Type B pancreatic cell (in vitro differentiated cells): ENCODE measurements around the gene CKB. TPM values are rescaled to one million over a fixed set of nuclear protein-coding genes. Genes with fewer than 3 reads are reported as not detected.

Source experiments
- DNase-seq: peaks from one replicate; pipeline ENCODE4 v3.0.0; 2021; ENCODE audit warnings: mixed read lengths; ENCODE audit not compliant: unreplicated experiment; ENCODE audit errors: extremely low spot score
- H3K27ac Mint-ChIP-seq: 2 replicates; pipeline ENCODE4 v1.8.0; 2021; ENCODE audit warnings: mild to moderate bottlenecking, mixed read lengths
- H3K27me3 Mint-ChIP-seq: 2 replicates; pipeline ENCODE4 v1.8.0; 2021; ENCODE audit warnings: mixed read lengths
- H3K36me3 Mint-ChIP-seq: 2 replicates; pipeline ENCODE4 v1.8.0; 2021; ENCODE audit warnings: mixed read lengths
- H3K4me1 Mint-ChIP-seq: one replicate; pipeline ENCODE4 v1.8.0; 2021; ENCODE audit warnings: mixed read lengths; ENCODE audit not compliant: unreplicated experiment
- H3K4me3 Mint-ChIP-seq: 2 replicates; pipeline ENCODE4 v1.8.0; 2021; ENCODE audit warnings: mild to moderate bottlenecking, mixed read lengths
- H3K9me3 Mint-ChIP-seq: 2 replicates; pipeline ENCODE4 v1.8.0; 2021; ENCODE audit warnings: mixed read lengths
- CTCF ChIP-seq: fragments of 200-600 bp; sonication (generic); conservative IDR thresholded peaks from 2 replicates; pipeline ENCODE4 v1.5.0; 2021; ENCODE audit warnings: antibody characterized with exemption, mild to moderate bottlenecking
- long read RNA-seq: library from polyadenylated mRNA; unstranded; transcript quantifications from one replicate; pipeline ENCODE4 v2.0.0, GENCODE V29; 2020
- total RNA-seq: library from RNA; stranded (reverse); gene quantifications from 2 replicates; pipeline ENCODE4 v1.2.1, GENCODE V29; 2021; ENCODE audit warnings: low replicate concordance

Gene CKB
- total RNA-seq = 180 and 323 TPM in 2 replicates
- long read RNA-seq, transcript CKB-201 (8 exons, 1,709 nt) = major isoform, 17 of 25 reads
- long read RNA-seq, partial matches to known transcripts = 4 of 25 reads
- long read RNA-seq, other reads (novel, unspliced or antisense) = 1 of 25 reads

- Mint-ChIP-seq H3K36me3 (no peaks in the 10 kb centered on the region), H3K27ac (peak within 1 kb of the TSS; percentile 53), H3K27me3 (peaks cover 13% of the 10 kb centered on the region), H3K4me1 (peaks cover 19% of the 10 kb centered on the region), H3K9me3 (no peaks in the 10 kb centered on the region), H3K4me3 (peak within 1 kb of the TSS; percentile 83)
- TF ChIP-seq CTCF = no peak
- peak; percentile 74 for DNase-seq
Measured at GRCh38 chr14:103522649-103523574, at the start of gene CKB. TSS of gene CKB (minus strand) at chr14:103522830. CDS start at chr14:103522493, 337 bp downstream.

- Mint-ChIP-seq H3K27ac (peak overlapping the region; percentile 4), H3K36me3 (no peaks in the 10 kb centered on the region), H3K4me3 (peak overlapping the region; percentile 13), H3K9me3 (no peaks in the 10 kb centered on the region), H3K4me1 (peaks cover 11% of the 10 kb centered on the region), H3K27me3 (no peaks in the 10 kb centered on the region)
- no peak for TF ChIP-seq CTCF
- no peak for DNase-seq
Measured at GRCh38 chr14:103569408-103569807, 46.8 kb upstream of the CKB start.

- peak overlapping the region; percentile 4 for H3K27ac Mint-ChIP-seq
- DNase-seq = no peak
- TF ChIP-seq CTCF = no peak
- no peaks in the 10 kb centered on the region for H3K27me3 Mint-ChIP-seq
- H3K36me3 Mint-ChIP-seq = no peaks in the 10 kb centered on the region
- peaks cover 14% of the 10 kb centered on the region for H3K4me1 Mint-ChIP-seq
- H3K9me3 Mint-ChIP-seq = no peaks in the 10 kb centered on the region
- H3K4me3 Mint-ChIP-seq = peak overlapping the region; percentile 13
Measured at GRCh38 chr14:103568952-103569351, 46.3 kb upstream of the CKB start.

GRCh38 chr14:103563844-103564505, 41.3 kb upstream of the CKB start:
- H3K36me3 Mint-ChIP-seq = peaks cover 4% of the 10 kb centered on the region
- H3K4me1 Mint-ChIP-seq = peaks cover 30% of the 10 kb centered on the region
- no peak for TF ChIP-seq CTCF
- peak overlapping the region; percentile 90 for H3K27ac Mint-ChIP-seq
- no peaks in the 10 kb centered on the region for H3K9me3 Mint-ChIP-seq
- no peaks in the 10 kb centered on the region for H3K27me3 Mint-ChIP-seq
- peak overlapping the region; percentile 95 for H3K4me3 Mint-ChIP-seq
- no peak for DNase-seq

- peak overlapping the region; percentile 95 for H3K4me3 Mint-ChIP-seq
- TF ChIP-seq CTCF = no peak
- no peaks in the 10 kb centered on the region for H3K9me3 Mint-ChIP-seq
- no peak for DNase-seq
- peaks cover 4% of the 10 kb centered on the region for H3K36me3 Mint-ChIP-seq
- H3K4me1 Mint-ChIP-seq = peaks cover 29% of the 10 kb centered on the region
- peak overlapping the region; percentile 90 for H3K27ac Mint-ChIP-seq
- H3K27me3 Mint-ChIP-seq = no peaks in the 10 kb centered on the region
Measured at GRCh38 chr14:103563226-103563620, 40.6 kb upstream of the CKB start.
